ENCODE measurements around the gene E2F6.

GRCh38 chr2:11410101-11410500 is 55.9 kb downstream of the E2F6 start:
- TF ChIP-seq POLR2A (IDR thresholded peaks at IDR 0.05) (no peak), CTCF (IDR thresholded peaks at IDR 0.05) (no peak), POLR2AphosphoS5 (IDR thresholded peaks at IDR 0.05) (no peak), EP300 (IDR thresholded peaks at IDR 0.05) (no peak)

Data from gastroesophageal sphincter (tissue), 3 donors.